MM.1S (cell line): ENCODE measurements around the gene PPP5C.

ENCODE experiments used
- CTCF ChIP-seq: fragments of 300-600 bp; sonication (generic); IDR thresholded peaks from 2 replicates; pipeline ENCODE4 v1.5.1; 2016; ENCODE audit warnings: antibody characterized with exemption, low read length, mixed read lengths
- EZH2 ChIP-seq: fragments of 300-600 bp; sonication (generic); optimal IDR thresholded peaks from 2 replicates; pipeline ENCODE3; 2017; ENCODE audit warnings: low read depth, mild to moderate bottlenecking, antibody characterized with exemption, low read length, mixed read lengths
- EZH2phosphoT487 ChIP-seq: fragments of 300-600 bp; sonication (generic); IDR thresholded peaks from 2 replicates; pipeline ENCODE4 v1.6.1; 2018; ENCODE audit warnings: antibody characterized with exemption, low read length

- TF ChIP-seq EZH2 (no peak), EZH2phosphoT487 (no peak), CTCF (no peak)
Observed at GRCh38 chr19:46355234-46356148, 8.6 kb downstream of the PPP5C start.
